Measurements from ENCODE around the gene TMED7. TPM values are rescaled to one million over a fixed set of nuclear protein-coding genes. Genes with fewer than 3 reads are reported as not detected.
A peak's percentile ranks its signal among the peaks of the same experiment; 100 is the strongest.

Gene TMED7
- total RNA-seq, 1 donor from 2014 or later, result 74.1 TPM

- no peak for DNase-seq (ENCODE audit: low read depth)
- H3K4me3 ChIP-seq (ENCODE audit: low read depth, low read length), result no peak overlapping the region
- TF ChIP-seq, protein P1, sequence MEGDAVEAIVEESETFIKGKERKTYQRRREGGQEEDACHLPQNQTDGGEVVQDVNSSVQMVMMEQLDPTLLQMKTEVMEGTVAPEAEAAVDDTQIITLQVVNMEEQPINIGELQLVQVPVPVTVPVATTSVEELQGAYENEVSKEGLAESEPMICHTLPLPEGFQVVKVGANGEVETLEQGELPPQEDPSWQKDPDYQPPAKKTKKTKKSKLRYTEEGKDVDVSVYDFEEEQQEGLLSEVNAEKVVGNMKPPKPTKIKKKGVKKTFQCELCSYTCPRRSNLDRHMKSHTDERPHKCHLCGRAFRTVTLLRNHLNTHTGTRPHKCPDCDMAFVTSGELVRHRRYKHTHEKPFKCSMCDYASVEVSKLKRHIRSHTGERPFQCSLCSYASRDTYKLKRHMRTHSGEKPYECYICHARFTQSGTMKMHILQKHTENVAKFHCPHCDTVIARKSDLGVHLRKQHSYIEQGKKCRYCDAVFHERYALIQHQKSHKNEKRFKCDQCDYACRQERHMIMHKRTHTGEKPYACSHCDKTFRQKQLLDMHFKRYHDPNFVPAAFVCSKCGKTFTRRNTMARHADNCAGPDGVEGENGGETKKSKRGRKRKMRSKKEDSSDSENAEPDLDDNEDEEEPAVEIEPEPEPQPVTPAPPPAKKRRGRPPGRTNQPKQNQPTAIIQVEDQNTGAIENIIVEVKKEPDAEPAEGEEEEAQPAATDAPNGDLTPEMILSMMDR (conservative IDR thresholded peaks at IDR 0.05; ENCODE audit: low read depth, low read length), result no peak
These were observed 9.4 kb downstream of the TMED7 start for GRCh38 chr5:115616472-115616871.

GRCh38 chr5:115611873-115612272, 14.0 kb downstream of the TMED7 start:
- no peak for DNase-seq (ENCODE audit: low read depth)
- TF ChIP-seq, protein P1 (conservative IDR thresholded peaks at IDR 0.05; ENCODE audit: low read depth, low read length), result no peak
- H3K4me3 ChIP-seq (ENCODE audit: low read depth, low read length), result no peak overlapping the region

GRCh38 chr5:115607935-115608334, 17.9 kb downstream of the TMED7 start:
- TF ChIP-seq, protein P1 (conservative IDR thresholded peaks at IDR 0.05; ENCODE audit: low read depth, low read length), result no peak
- H3K4me3 ChIP-seq (ENCODE audit: low read depth, low read length), result no peak overlapping the region
- DNase-seq (ENCODE audit: low read depth), result no peak

- TF ChIP-seq, protein P1 (conservative IDR thresholded peaks at IDR 0.05; ENCODE audit: low read depth, low read length), result no peak
- DNase-seq (ENCODE audit: low read depth), result no peak
These were observed 20.4 kb downstream of the TMED7 start for GRCh38 chr5:115605436-115605835.

DNA sequence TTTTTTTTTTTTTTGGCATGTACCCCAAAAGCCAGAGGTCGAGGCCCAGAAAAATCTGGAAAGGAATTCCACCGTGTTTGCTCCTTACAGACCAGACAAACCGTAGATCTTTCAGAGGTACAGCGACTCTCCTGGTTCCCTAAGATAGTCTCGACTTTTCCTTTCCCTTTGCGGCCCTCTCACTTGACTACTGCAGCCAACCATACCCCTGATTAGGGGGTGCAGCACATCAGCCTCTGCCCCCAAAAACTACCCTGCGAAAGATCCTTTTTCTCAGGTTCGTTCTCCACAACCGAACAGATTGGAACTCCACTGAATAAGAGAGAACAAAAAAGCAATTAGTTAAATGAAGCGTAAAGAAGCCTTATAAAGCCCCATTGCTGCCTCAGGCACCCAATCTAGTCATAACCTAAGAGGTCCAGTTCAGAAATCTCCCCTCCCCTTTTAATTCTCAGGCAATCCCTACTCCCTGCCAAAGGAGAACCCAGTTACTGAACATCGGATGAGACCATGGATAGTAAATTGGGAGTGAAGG, 23.2 kb downstream of the TMED7 start:
- TF ChIP-seq, protein P1 (conservative IDR thresholded peaks at IDR 0.05; ENCODE audit: low read depth, low read length), result no peak
- H3K4me3 ChIP-seq (ENCODE audit: low read depth, low read length), result peak overlapping the region; percentile 73
- DNase-seq (ENCODE audit: low read depth), result no peak

More at GRCh38 chr5:115605436-115605835, 20.4 kb downstream of the TMED7 start:
- H3K4me3 ChIP-seq (ENCODE audit: low read depth, low read length), result no peak overlapping the region

DNA sequence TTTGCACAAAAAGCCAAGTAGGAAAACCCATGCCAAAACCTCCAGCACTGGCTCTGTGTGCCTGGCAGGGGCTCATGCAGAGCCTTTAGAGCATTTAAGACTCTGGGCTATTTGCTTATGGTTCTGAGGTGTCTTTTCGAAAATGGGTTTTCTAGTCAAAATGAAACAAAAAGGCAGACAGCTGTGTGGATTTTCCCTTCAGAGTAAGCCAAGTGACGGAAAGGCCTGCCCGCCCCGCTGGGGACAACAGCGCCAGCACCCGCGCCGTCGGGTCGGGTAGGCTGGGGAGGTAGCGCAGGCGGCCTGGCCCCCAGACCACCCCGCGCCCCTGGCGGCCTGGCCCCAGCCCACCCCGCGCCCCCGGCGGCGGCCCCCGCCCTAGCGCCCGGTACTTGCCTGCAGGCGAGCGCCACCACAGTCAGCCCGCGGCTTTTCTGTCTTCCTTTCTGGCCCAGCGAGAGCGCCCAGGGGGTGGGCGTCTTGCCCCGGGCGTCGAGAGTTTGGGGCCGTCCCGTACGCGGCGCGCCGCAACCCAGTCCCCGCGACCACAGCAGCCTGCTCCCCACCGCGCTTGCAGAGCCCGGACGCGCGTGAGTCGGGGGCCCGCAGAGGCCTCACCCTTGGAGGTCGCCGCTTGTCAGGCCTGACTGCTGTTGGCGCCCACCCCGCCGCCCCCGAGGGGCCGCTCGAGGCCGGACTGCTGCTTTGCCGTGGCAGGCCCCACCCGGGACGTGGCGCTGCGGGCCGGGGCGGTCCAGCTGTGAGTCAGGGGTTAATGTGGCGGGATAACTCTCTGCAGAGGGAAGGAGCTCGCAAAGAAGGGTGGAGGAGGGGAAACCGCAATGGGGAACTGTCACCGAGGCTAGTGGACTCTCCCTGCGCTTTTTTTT, 23.9 kb downstream of the TMED7 start, which contains the start of gene TICAM2:
Gene TICAM2 (minus strand): TSS at position 779 of the 890 bp plus-strand sequence. CDS start 21,223 bp downstream, outside the sequence.
- H3K4me3 ChIP-seq (ENCODE audit: low read depth, low read length), result peak within 1 kb of the TSS; percentile 73
- TF ChIP-seq, protein P1 (conservative IDR thresholded peaks at IDR 0.05; ENCODE audit: low read depth, low read length), result no peak
- DNase-seq (ENCODE audit: low read depth), result no peak

Data from epithelial cell of proximal tubule (primary cell).